ENCODE measurements around the gene USHBP1. TPM values are rescaled to one million over a fixed set of nuclear protein-coding genes. Genes with fewer than 3 reads are reported as not detected.

The USHBP1 gene
- total RNA-seq, 4 donors from 2014 or later, result 1.6 to 11.6 (median 2.5) TPM

GRCh38 chr19:17268754-17269153, 4.2 kb upstream of the USHBP1 start:
- TF ChIP-seq POLR2A (IDR thresholded peaks at IDR 0.05) (no peak), CTCF (IDR thresholded peaks at IDR 0.05) (no peak)
- H3K27ac ChIP-seq, result no peak overlapping the region
- no peak for DNase-seq
- peaks cover 0 to 48% (median 0%) of the 10 kb centered on the region in 3 donors for H3K36me3 ChIP-seq
- H3K4me1 ChIP-seq, result peaks cover 0 to 14% (median 5%) of the 10 kb centered on the region in 4 donors
- no peak overlapping the region for H3K4me3 ChIP-seq
- no peaks in the 10 kb centered on the region for H3K9me3 ChIP-seq
- no peaks in the 10 kb centered on the region for H3K27me3 ChIP-seq

GRCh38 chr19:17266975-17267788, 2.6 kb upstream of the USHBP1 start, which contains the start of gene BABAM1:
BABAM1 (plus strand) TSS chr19:17267443; CDS start chr19:17268807, 1,364 bp downstream.
- H3K27me3 ChIP-seq, result no peaks in the 10 kb centered on the region
- TF ChIP-seq CTCF (IDR thresholded peaks at IDR 0.05) (no peak), POLR2A (IDR thresholded peaks at IDR 0.05) (no peak)
- peak within 1 kb of the TSS; percentile 58 to 74 (median 66) for H3K27ac ChIP-seq

GRCh38 chr19:17266589-17266974, 2.0 kb upstream of the USHBP1 start:
- peak in 1 of 3 donors; percentile 55 for DNase-seq
- TF ChIP-seq CTCF (IDR thresholded peaks at IDR 0.05) (no peak), POLR2A (IDR thresholded peaks at IDR 0.05) (no peak)
- Histone ChIP-seq H3K36me3 (peaks cover 0 to 27% (median 0%) of the 10 kb centered on the region in 3 donors), H3K4me3 (peak overlapping the region in 2 of 4 donors; percentile 18 to 65), H3K27ac (peak overlapping the region in 3 of 4 donors; percentile 20 to 74 (median 33)), H3K9me3 (no peaks in the 10 kb centered on the region), H3K27me3 (no peaks in the 10 kb centered on the region), H3K4me1 (peaks cover 0 to 14% (median 5%) of the 10 kb centered on the region in 4 donors)

More at GRCh38 chr19:17266975-17267788, 2.6 kb upstream of the USHBP1 start, which contains the start of gene BABAM1:
- H3K4me3 ChIP-seq, result peak within 1 kb of the TSS; percentile 65 to 93 (median 74)
- H3K36me3 ChIP-seq, result peaks cover 0 to 33% (median 0%) of the 10 kb centered on the region in 3 donors
- peak; percentile 92 to 99 (median 97) for DNase-seq
- no peaks in the 10 kb centered on the region for H3K9me3 ChIP-seq
- peaks cover 0 to 14% (median 5%) of the 10 kb centered on the region in 4 donors for H3K4me1 ChIP-seq

- no peak for DNase-seq
- H3K9me3 ChIP-seq, result no peaks in the 10 kb centered on the region
- peaks cover 0 to 14% (median 5%) of the 10 kb centered on the region in 4 donors for H3K4me1 ChIP-seq
- peak overlapping the region in 2 of 4 donors; percentile 33 to 74 for H3K27ac ChIP-seq
- no peak overlapping the region for H3K4me3 ChIP-seq
- H3K36me3 ChIP-seq, result peaks cover 0 to 21% (median 0%) of the 10 kb centered on the region in 3 donors
- no peaks in the 10 kb centered on the region for H3K27me3 ChIP-seq
- TF ChIP-seq CTCF (IDR thresholded peaks at IDR 0.05) (no peak), POLR2A (IDR thresholded peaks at IDR 0.05) (no peak)
Measured at GRCh38 chr19:17266026-17266425, 1.5 kb upstream of the USHBP1 start.

GRCh38 chr19:17263712-17264640, 569 bp downstream of the USHBP1 start:
- peaks cover 0 to 14% (median 5%) of the 10 kb centered on the region in 4 donors for H3K4me1 ChIP-seq
- peaks cover 0 to 2% (median 0%) of the 10 kb centered on the region in 3 donors for H3K36me3 ChIP-seq
- DNase-seq, result no peak
- H3K4me3 ChIP-seq, result peak overlapping the region in 2 of 4 donors; percentile 32 to 33
- H3K9me3 ChIP-seq, result no peaks in the 10 kb centered on the region
- peak overlapping the region in 2 of 4 donors; percentile 16 to 39 for H3K27ac ChIP-seq
- no peaks in the 10 kb centered on the region for H3K27me3 ChIP-seq
- TF ChIP-seq CTCF (IDR thresholded peaks at IDR 0.05), result no peak
- TF ChIP-seq POLR2A (IDR thresholded peaks at IDR 0.05), result no peak

All from Peyer's patch (tissue), 4 donors.